PFSK-1 (cell line): ENCODE data around the gene RSF1.

Experiments
- POLR2AphosphoS5 ChIP-seq: IDR thresholded peaks from 2 replicates; pipeline ENCODE4 v1.6.1; 2012; ENCODE audit warnings: low read depth, mild to moderate bottlenecking, control low read depth, low read length, moderate library complexity
- SIN3A ChIP-seq: IDR thresholded peaks from 2 replicates; pipeline ENCODE4 v1.6.1; 2012; ENCODE audit warnings: mild to moderate bottlenecking, low read length, moderate library complexity, borderline replicate concordance; ENCODE audit not compliant: insufficient read depth
- TAF1 ChIP-seq: IDR thresholded peaks from 2 replicates; pipeline ENCODE4 v1.6.1; 2012; ENCODE audit warnings: low read length, control low read depth, borderline replicate concordance; ENCODE audit not compliant: insufficient read depth

- TF ChIP-seq POLR2AphosphoS5: no peak
- TF ChIP-seq SIN3A: no peak
- no peak for TF ChIP-seq TAF1
These were observed 89.7 kb downstream of the RSF1 start for GRCh38 chr11:77730789-77731188.
